Stimulated activated CD8-positive, alpha-beta memory T cell treated with anti-CD3 and anti-CD28 coated beads, Interleukin-4, amount 100 ng/mL, for 24 hours (primary cell): ENCODE measurements around the gene CCL4.
"Not testable (repeated sequence)": the region's sequence is repeated elsewhere in the genome, so short reads cannot be mapped to it uniquely, and the experiment has no call there.

Source experiments
- DNase-seq: peaks from one replicate; pipeline ENCODE4 v3.0.0-alpha.2; 2020; ENCODE audit warnings: low read depth

CCL4 gene

DNA sequence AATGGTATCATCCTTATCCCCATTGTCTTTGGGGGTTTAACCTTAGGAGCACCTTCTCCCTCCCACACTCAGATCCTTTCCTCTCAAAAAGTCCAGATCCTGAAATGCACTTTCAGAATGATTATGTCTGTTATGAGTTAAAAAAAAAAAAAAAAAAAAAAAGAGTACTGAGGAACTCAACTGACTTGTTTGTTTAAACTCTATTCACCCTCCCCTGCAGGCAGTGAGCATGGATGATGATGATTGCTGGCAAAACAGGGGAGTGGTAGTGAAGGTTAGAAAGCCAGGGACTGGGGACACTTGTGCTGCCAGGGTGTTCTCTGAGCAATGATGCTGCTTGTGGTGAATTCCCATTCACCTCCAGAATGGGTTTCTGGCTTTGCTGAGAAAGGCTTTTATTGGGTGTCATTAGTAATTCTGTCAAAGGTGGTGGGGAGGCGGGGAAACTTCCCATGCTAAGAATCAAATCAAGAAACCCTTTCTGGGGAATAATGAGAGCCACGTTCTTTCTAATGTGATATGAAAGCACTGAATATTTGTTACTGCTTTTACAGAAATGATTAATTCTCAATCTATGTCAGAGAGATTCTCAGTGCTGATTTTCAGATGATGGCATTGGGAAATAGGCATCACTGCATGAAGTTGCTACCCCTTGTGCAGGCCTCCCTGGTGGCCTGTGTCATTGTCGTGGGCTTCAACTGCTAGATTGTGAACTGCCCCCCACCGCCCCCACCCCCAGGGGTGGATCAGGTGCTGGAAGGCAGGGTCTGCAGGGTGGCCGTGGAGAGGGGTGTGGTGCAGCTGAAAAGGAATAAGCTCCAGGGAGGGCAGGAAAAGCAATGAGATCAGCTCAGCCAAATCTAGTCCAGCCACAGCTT lies 14.1 kb downstream of the CCL4 start:
- DNase-seq = no peak

DNA sequence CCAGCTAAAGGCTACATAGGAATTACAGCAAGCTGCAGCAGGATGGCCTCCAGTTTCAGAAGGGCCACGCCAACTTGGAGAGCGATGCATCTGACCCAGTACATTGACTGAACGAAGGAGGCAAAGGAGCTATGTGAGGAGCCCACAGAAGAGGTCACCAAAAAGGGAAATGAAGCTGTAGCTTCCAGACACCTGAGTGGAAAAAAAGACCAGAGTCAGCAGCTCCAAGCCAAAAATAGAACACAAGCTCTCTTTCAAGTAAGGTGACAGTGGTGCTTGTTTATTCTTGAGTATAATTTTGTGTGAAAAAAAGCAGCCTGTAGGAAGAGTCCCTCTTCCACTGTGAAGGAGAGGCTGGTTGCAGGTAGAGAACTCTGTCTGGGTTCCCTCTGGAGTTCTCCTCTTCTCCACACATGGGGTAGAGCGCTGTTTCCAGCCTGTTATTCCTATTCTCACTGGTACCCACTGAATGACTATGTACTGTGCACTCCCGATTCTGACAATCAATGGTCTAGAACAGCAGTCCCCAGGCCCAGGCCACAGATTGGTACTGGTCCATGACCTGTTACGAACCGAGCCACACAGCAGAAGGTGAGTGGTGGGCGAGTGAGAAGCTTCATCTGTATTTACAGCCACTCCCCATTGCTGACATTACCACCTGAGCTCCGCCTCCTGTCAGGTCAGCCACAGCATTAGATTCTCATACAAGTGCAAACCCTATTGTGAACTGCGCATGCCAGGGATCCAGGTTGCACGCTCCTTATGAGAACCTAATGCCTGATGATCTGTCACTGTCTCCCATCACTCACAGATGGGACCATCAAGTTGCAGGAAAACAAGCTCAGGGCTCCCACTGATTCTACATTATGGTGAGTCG lies 15.1 kb downstream of the CCL4 start:
- no peak for DNase-seq

DNA sequence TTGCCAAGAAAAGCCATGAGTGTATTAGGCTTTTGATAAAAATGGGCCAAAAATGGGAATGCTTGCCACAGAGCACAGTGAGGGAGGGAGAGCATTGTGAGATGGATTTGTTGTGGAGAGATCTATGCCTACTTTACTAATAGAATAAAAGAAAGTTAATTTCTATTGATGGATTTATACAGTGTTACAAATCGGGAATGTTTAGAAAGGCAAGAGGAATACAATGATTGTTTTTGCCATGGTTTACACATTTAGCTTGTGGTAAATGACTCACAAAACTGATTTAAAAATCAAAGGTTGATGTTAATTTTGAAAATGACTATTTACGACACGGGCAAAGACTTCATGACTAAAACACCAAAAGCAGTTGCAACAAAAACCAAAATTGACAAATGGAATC lies 16.6 kb downstream of the CCL4 start:
- no peak for DNase-seq

DNA sequence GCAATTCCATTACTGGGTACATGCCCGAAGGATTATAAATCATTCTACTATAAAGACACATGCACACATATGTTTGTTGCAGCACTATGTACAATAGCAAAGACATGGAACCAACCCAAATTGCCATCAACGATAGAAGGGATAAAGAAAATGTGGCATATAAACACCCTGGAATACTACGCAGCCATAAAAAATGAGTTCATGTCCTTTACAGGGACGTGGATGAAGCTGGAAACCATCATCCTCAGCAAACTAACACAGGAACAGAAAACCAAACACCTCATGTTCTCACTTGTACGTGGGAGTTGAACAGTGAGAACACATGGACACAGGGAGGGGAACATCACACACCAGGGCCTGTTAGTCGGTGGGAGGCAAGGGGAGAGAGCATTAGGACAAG lies 17.5 kb downstream of the CCL4 start:
- DNase-seq = not testable (repeated sequence)

DNA sequence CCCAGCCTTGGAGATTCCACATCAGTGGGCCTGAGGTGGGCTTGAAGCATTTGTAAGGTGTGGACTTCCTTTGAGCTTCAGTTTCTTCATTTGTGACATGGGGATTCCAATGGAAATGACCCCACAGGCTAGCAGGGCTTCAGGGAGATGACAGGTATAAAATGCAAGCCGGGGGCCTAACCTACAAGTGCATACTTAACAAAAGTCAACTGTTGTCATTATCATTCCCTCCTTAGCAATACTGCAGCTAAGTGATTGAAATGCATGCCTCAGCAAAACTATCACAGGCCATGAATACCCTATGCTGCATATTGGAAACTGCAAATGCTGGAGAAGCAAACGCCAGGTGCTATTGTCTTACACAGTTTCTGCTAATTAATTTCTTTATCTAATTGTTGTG lies 19.8 kb downstream of the CCL4 start:
- DNase-seq = no peak

DNA sequence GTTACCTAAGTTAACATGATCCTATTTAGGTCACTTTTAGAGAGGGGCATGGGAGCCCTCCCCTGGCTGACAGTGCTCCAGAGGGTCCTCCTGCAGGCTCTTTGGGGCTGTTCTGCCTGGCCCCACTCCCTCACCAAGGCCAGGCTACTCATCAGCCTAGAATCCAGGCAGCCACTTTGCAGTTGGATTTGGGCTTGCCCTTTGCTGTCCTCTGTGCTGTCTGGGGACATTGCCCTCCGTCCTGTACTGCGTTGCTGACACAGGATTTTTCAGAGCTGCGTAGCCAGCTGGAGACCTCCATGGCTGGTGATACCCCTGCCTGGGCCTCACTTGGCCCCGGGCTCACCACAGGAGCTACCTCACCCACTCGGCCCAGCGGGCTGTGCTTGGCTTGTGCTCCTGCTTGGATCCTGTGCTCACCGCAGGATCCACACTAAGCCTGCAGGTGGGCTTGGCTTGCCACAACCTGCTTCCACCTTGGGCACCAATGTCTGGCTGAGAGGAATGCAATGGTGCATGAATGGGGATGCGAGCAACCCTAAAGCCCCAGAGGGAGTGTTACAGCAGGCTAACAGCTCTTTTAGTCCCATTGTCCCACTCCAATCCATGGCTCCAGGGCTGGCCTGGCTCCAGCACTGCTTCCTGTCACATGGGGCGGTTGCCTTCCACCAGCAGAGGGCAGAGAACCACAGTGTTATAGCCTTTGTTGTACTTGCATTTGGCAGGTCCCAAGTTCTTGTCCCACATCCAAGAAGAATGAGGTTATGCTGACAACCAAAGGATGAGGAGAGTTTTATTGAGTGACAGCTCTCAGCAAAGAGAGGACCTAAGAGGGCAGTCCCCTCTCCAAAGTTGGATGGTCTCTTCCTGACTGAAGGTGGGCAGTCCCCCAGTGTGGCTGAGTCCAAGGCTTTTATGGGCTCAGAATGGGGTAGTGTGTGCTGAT lies 21.5 kb downstream of the CCL4 start:
- DNase-seq = no peak

DNA sequence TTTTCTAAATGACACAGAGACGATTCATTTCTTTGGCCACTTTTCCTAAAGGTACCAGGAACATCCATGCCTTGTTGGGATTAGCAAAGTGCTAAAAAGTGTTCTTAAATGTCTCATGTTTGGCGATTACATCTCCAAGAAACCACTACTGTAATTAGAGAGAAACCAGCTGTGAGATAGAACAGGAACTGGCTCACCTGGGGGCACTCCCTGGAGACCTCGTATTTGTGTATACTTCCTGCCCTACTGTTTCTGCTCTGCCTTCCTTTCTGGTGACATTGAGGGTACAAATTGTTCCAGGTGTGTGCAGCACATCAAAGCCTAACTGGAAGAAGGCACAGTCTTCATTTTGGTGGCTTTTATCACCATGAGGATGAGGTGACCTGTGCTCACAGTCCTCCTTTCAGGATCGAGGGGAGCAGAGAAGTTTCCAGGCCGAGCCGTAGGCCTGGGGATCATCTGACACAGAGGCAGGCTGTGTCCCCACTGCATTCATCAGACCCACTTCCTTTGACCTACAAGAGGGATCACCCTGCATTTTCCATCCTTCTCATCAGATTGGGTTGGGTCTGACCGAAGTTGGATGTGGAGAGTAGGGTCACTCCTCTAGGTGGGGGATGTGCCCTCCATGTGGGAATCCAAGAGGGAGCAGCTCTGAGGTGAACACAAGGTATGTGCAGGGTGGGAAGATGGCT lies 23.7 kb downstream of the CCL4 start:
- no peak for DNase-seq

DNA sequence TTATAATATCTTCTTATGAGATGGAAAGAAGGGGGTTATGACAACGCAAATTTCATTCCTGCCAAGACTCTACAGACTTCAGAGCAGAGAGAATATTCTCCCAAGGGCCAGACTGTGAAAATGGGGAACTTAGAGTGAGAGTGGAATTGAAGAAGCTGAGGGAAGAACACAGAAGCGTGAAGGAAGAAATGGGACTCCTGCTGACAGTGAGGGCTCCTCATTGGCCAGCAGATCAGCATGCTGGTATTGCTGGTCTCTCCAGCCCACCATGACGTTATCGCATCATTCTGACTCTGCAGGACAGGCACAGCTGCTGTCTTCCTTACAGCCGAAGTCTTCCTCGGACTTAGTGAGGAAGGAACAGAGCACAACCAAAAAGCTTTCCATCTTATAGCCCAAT lies 24.3 kb downstream of the CCL4 start:
- no peak for DNase-seq

DNA sequence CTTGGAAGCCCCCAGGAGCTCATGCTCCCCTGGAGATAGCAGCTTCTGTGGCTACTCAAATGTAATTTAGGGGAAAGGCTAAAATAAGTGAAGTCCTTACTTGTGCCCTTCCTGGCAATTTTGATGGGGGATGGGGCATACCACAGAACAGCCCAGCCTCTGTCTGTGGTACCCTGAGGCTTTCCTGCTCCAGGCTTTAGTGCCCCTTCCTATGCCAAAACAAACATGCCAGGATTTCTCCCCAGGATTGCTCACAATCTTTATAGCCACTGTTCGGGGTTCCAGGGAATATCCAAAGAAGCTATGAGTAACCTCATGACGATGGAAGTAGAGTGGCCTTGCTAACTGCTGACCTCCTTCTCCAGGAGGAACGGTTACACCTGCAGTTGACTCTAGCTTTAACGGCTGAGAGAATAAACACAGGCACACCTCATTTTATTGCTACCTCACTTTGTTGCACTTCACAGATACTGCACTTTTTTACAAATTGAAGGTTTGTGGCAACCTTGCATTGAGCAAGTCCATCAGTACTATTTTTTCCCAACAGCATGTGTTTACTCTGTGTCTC lies 24.9 kb downstream of the CCL4 start:
- no peak for DNase-seq

DNA sequence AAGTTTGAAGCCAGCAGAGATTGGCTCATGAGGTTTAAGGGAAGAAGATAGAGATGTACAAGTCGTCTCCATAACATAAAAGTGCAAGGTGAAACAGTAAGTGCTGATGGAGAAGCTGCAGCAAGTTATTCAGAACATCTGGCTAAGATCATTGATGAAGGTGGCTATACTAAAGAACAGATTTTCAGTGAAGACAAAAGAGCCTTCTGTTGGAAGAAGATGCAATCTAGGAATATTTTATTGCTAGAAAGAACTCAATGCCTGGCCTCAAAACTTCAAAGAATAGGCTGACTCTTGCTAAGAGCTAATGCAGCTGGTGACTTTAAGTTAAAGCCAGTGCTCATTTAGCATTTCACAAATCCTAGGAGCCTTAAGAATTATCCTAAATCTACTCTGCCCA lies 26.0 kb downstream of the CCL4 start:
- DNase-seq = no peak

DNA sequence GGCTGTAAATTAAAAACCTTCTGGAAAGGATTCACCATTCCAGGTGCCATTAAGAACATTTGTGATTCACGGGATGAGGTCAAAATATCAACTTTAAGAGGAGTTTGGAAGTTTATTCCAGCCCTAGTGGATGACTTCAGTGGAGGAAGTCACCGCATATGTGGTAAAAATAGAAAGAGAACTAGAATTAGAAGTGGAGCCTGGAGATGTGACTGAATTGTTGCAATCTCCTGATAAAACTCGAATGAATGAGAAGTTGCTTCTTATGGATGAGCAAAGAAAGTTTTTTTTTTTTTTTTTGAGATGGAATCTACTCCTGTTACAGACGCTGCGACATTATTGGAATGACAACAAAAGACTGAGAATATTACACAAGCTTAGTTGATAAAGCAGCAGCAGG lies 26.7 kb downstream of the CCL4 start:
- DNase-seq = no peak

DNA sequence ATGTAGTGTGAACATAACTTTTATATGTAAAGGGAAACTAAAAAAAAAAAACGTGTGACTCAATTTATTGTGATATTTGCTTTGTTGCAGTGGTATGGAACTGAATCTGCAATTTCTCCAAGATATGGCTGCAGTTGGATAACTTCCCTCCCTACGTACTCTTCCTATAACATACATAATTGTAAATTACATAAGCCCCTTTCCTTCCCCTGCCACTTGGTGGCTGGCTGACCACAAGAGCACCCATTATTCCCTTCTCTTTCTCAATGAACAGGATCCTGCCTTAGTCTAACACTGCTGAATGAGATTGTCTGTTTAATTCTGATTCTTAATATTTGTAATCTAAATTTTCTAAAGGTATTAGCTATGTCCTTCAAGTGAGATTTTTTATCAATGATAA lies 27.8 kb downstream of the CCL4 start:
- no peak for DNase-seq

DNA sequence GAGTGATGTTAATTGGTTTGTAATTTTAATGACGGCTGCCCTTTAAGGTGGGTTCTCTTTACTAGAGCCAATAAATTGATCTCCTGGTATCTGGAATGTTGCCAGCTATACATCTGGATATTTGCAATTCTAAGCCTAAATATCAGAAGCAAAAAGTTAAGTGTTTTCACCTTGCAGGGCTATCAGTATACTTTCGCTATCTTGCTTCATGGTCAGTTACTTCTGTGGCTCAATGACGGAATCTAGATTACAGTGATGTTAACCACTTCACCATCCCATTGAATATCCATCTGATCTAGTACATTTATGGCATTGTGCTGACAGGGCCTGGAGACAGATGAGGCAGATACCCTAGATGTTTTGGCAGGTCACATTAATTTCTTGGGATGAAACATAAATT lies 28.3 kb downstream of the CCL4 start:
- DNase-seq = no peak

DNA sequence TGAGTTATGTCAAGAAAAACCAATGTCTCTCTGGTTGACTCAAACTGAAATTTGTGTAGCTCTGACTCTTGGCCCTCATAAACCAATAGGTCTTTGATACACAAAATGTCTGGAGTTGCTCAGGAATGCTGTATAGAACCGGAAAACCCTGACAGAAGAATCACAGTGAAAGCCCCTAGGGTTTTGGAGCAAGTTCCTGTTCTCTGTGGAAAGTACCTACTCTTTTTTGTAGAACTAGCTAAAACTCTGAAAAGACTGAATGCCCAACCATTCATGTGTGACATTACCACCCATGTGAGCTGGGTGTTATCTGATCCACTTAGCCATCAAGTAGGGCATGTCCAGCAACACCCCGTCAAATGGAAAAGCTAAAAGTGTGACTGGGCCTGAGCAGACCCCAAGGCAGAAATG lies 28.8 kb downstream of the CCL4 start:
- DNase-seq = no peak

DNA sequence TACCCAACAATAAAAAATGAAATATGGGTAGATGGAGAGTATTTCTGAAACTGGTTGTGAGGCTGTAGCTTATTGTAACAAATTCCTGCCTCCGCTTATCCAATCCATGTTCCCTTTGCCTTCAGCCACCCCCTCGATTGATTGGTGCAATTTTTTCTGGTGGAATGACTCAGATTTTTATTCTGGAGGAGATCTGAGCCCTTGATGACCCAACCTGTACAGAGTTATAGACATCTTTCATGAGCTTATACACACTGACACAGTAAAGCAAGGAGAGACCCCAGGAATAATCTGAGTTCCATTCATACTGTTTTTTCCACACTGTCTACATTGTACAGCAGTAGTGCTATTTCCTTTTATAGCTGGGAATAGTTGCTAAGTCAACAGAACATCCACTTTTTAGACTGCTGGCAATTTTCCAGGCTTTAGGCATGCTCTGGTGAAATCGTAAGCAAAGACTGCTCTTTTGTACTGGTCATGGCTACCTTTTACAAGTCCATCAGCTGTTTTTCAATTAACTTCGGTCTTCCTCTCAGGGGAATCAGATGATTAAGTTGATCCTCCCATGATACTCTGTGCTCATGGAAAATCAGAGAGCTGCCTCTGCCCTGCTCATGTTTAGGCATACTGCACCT lies 30.1 kb downstream of the CCL4 start:
- no peak for DNase-seq

DNA sequence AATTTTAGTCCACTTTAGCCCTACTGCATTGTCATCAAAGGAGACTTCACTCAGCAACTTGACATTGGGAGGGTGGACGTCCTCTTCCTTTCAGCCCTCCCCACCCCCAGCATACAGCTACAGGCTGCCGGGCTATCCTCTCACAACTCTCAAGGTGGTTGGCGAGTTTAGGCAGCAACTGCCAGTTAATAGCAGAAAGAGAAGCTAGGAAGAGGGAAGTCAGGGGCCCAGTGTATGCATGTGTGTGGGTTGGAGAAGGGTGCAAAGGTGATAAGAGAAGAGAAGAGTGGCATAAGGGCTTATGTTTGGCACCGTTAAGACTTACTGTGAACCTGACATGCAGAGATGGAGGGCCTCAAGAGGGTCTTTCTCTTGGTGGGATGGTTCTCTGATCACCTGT lies 31.8 kb downstream of the CCL4 start:
- no peak for DNase-seq

DNA sequence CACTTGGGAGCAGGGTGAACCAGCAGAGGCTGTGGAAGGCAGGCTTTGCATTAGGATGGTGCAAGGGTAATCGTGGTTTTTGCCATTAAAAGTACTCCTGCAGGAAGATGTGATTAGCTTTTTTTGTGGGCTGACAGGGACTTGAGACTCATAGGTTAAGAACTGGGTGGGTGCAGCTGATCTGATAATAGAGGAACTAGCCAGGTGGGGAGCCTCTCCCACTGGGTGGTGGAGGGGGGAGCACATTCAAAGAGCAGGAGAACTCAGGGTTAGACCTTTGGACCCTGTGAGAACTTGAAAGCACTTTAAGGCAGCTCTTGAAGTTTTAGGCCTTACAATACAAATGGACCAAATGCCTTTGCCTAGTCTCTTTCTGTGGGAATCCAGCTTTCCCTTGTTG lies 32.4 kb downstream of the CCL4 start:
- DNase-seq = no peak

DNA sequence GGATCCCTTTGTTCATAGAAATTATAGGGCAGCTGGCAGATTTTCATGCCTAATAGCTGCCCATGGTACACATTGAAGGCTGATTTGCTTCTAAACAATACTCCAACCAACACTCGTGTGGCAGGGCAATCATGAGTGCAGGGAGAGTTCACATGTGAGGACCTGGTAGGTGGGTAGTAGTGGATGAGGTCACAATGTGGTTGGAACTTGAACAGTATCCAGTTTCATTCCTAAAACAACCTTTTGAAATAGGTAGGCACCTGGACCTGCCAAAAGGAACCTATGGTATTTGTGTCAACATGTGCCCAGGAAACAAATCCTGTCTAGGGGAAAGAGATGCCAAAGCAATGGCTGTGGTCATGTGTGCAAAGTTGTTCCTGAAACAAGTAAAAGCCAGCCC lies 32.8 kb downstream of the CCL4 start:
- DNase-seq = no peak

DNA sequence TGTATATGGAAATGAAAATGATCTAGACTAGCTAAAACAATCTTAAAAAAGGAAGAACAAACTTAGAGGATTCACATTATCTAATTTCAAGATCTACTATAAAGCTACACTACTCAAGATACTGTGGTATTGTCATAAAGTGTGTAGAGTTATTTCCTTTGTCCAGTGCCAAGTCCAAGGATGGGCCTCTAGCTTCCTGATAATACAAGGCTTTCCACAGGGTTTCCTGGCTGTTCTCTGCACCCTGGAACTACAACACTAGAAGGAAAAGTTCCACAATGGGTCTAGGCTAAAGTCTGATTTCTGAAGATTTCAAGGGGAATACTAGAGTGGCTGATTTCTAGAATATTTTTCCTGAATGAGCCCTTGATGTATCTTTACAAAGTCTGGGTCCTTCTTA lies 38.6 kb downstream of the CCL4 start:
- no peak for DNase-seq

DNA sequence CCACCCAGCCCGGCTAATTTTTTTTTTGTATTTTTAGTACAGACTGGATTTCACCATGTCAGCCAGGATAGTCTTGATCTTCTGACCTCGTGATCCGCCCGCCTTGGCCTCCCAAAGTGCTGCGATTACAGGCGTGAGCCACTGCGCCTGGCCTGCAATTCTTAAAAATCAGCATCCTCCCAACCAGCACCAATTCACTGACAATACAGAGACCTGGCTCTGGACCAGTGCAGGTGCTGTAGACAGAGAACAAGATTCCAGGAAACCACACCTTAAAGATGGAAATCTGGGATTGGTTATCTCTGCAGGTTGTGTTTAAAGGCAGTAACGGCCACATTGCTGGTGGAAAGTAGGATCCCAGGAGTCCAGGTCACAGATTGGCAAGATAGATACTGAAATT lies 39.2 kb downstream of the CCL4 start:
- no peak for DNase-seq

DNA sequence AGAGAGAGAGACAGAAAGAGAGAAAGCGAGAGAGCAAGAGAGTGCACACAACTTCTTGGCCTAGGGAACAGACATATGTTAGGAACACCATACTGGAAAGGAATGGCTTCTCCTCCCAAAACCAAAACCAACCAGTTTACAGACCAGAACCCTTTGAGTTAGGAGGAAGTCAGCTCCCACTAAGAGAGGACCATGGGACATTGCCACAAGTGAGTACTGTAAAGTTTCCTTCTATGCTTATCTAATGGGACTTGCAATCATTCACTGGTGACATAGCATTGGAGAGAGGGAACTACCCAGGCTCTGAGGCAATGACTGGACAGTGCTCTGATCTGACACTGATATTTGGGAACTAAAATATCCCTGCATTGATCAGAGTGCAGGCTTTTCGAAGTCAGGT lies 40.4 kb downstream of the CCL4 start:
- no peak for DNase-seq
